WTC11 (cell line): ENCODE results near the gene GPATCH4. TPM values are rescaled to one million over a fixed set of nuclear protein-coding genes. Genes with fewer than 3 reads are reported as not detected.

ENCODE experiments used
- ATAC-seq: fragments of 200-7000 bp; cut with Tn5 transposase; 2 replicates; pipeline ENCODE4 v1.10.0; 2021; ENCODE audit warnings: mild to moderate bottlenecking, moderate library complexity
- CTCF ChIA-PET: fragments of 300-600 bp; sonication (Branson Sonifier 250); formaldehyde crosslinking; loops from one replicate; lab custom pipeline; 2021; ENCODE audit warnings: antibody characterized with exemption; lab: Charles Lee
- POLR2A ChIA-PET: fragments of 350-600 bp; sonication (Branson Sonifier 250); formaldehyde crosslinking; loops from one replicate; lab custom pipeline; 2021; ENCODE audit warnings: antibody characterized with exemption; lab: Charles Lee
- DNase-seq: peaks from one replicate; pipeline ENCODE4 v3.0.0; 2021; ENCODE audit warnings: low spot score
- H3K27ac Mint-ChIP-seq: 2 replicates; pipeline ENCODE4 v1.8.0; 2021; ENCODE audit warnings: mixed read lengths
- H3K27me3 Mint-ChIP-seq: 2 replicates; pipeline ENCODE4 v1.8.0; 2021; ENCODE audit warnings: low read depth, mild to moderate bottlenecking, moderate library complexity, mixed read lengths
- H3K36me3 Mint-ChIP-seq: 2 replicates; pipeline ENCODE4 v1.8.0; 2021; ENCODE audit warnings: mixed read lengths
- H3K4me1 Mint-ChIP-seq: 2 replicates; pipeline ENCODE4 v1.8.0; 2022; ENCODE audit warnings: mixed read lengths
- H3K4me3 Mint-ChIP-seq: 2 replicates; pipeline ENCODE4 v1.8.0; 2021; ENCODE audit warnings: mild to moderate bottlenecking, moderate library complexity, mixed read lengths
- H3K9me3 Mint-ChIP-seq: 2 replicates; pipeline ENCODE4 v1.8.0; 2021; ENCODE audit warnings: mixed read lengths
- ATF1 ChIP-seq: sonication (generic); formaldehyde crosslinking; IDR thresholded peaks from 2 replicates; pipeline ENCODE4 v1.8.1; 2023; ENCODE audit warnings: mild to moderate bottlenecking, moderate library complexity, missing genetic modification reagents
- CREB1 ChIP-seq: sonication (generic); formaldehyde crosslinking; IDR thresholded peaks from 2 replicates; pipeline ENCODE4 v1.8.0; 2023; ENCODE audit warnings: mild to moderate bottlenecking, missing genetic modification reagents
- HMGXB4 ChIP-seq: sonication (generic); formaldehyde crosslinking; IDR thresholded peaks from 2 replicates; pipeline ENCODE4 v1.8.1; 2023; ENCODE audit warnings: mild to moderate bottlenecking, moderate library complexity, missing genetic modification reagents
- JUN ChIP-seq: sonication (generic); formaldehyde crosslinking; IDR thresholded peaks from 2 replicates; pipeline ENCODE4 v1.8.0; 2023; ENCODE audit warnings: mild to moderate bottlenecking, missing genetic modification reagents
- MAX ChIP-seq: sonication (generic); formaldehyde crosslinking; IDR thresholded peaks from 2 replicates; pipeline ENCODE4 v1.8.0; 2022; ENCODE audit warnings: mild to moderate bottlenecking, missing genetic modification reagents
- NR2C2 ChIP-seq: sonication (generic); formaldehyde crosslinking; IDR thresholded peaks from 2 replicates; pipeline ENCODE4 v1.8.0; 2022; ENCODE audit warnings: mild to moderate bottlenecking, missing genetic modification reagents
- PRRX2 ChIP-seq: fragments of 250-450 bp; sonication (Bioruptor Pico); IDR thresholded peaks from 2 replicates; pipeline ENCODE4 v1.8.0; 2021; ENCODE audit warnings: mild to moderate bottlenecking
- SOX15 ChIP-seq: fragments of 250-450 bp; sonication (Bioruptor Pico); IDR thresholded peaks from 2 replicates; pipeline ENCODE4 v1.9.0; 2021; ENCODE audit warnings: mild to moderate bottlenecking
- TP53 ChIP-seq: sonication (generic); formaldehyde crosslinking; IDR thresholded peaks from 2 replicates; pipeline ENCODE4 v1.8.1; 2023; ENCODE audit warnings: mild to moderate bottlenecking, missing genetic modification reagents
- ZNF396 ChIP-seq: fragments of 250-450 bp; sonication (Bioruptor Pico); IDR thresholded peaks from 2 replicates; pipeline ENCODE4 v1.8.0; 2021; ENCODE audit warnings: mild to moderate bottlenecking, moderate library complexity, borderline replicate concordance
- ZNF416 ChIP-seq: fragments of 250-450 bp; sonication (Bioruptor Pico); IDR thresholded peaks from 2 replicates; pipeline ENCODE4 v1.9.0; 2021; ENCODE audit warnings: mild to moderate bottlenecking, inconsistent platforms
- ZNF671 ChIP-seq: fragments of 250-450 bp; sonication (Bioruptor Pico); IDR thresholded peaks from 2 replicates; pipeline ENCODE4 v1.8.0; 2021; ENCODE audit warnings: mild to moderate bottlenecking
- ZSCAN18 ChIP-seq: fragments of 250-450 bp; sonication (Bioruptor Pico); IDR thresholded peaks from 2 replicates; pipeline ENCODE4 v2.1.2; 2022; ENCODE audit warnings: mild to moderate bottlenecking, moderate library complexity
- total RNA-seq: library from RNA; stranded (reverse); gene quantifications from 3 replicates; pipeline ENCODE4 v1.2.3, GENCODE V29; 2021
- TF ChIP-seq, protein P1 (sequence below): sonication (generic); formaldehyde crosslinking; conservative IDR thresholded peaks from 2 replicates; pipeline ENCODE4 v1.8.1; 2022; ENCODE audit warnings: mild to moderate bottlenecking, missing genetic modification reagents
- TF ChIP-seq, protein P2 (sequence below): sonication (generic); formaldehyde crosslinking; IDR thresholded peaks from 2 replicates; pipeline ENCODE4 v1.8.1; 2023; ENCODE audit warnings: mild to moderate bottlenecking, missing genetic modification reagents, moderate library complexity
- TF ChIP-seq, protein P3 (sequence below): sonication (generic); formaldehyde crosslinking; IDR thresholded peaks from 2 replicates; pipeline ENCODE4 v1.8.1; 2023; ENCODE audit warnings: mild to moderate bottlenecking, missing genetic modification reagents
- TF ChIP-seq, protein P4 (sequence below): fragments of 250-450 bp; sonication (Bioruptor Pico); IDR thresholded peaks from 2 replicates; pipeline ENCODE4 v1.9.0; 2021; ENCODE audit warnings: mild to moderate bottlenecking
- TF ChIP-seq, protein P5 (sequence below): fragments of 250-450 bp; sonication (Bioruptor Pico); IDR thresholded peaks from 2 replicates; pipeline ENCODE4 v1.9.0; 2021; ENCODE audit warnings: moderate library complexity, mild to moderate bottlenecking, inconsistent platforms, borderline replicate concordance
- TF ChIP-seq, protein P6 (sequence below): sonication (generic); formaldehyde crosslinking; IDR thresholded peaks from 2 replicates; pipeline ENCODE4 v1.8.1; 2022; ENCODE audit warnings: mild to moderate bottlenecking, moderate library complexity, missing genetic modification reagents

The GPATCH4 gene
- total RNA-seq, 1 experiment from 2014 or later: 50.1 TPM

GRCh38 chr1:156645056-156645455 is 43.8 kb upstream of the GPATCH4 start (continued):
- TF ChIP-seq, protein P1, sequence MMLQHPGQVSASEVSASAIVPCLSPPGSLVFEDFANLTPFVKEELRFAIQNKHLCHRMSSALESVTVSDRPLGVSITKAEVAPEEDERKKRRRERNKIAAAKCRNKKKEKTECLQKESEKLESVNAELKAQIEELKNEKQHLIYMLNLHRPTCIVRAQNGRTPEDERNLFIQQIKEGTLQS: no peak
- TF ChIP-seq ZNF416 (CRISPR knock-in tag): no peak

- POLR2A ChIA-PET: no interaction called here
- H3K4me1 Mint-ChIP-seq: peaks cover 29% of the 10 kb centered on the region
- CTCF ChIA-PET: interaction anchor here (1.0 to 12.1 kb wide), 6 partner anchors 14 to 62 kb away, joined by 3 to 180 read pairs (median 35); no protein-coding TSS in a partner anchor
- peaks cover 99% of the 10 kb centered on the region for H3K27me3 Mint-ChIP-seq
- no peak for ATAC-seq
- no peak for DNase-seq
- H3K27ac Mint-ChIP-seq: no peak overlapping the region
- no peak for TF ChIP-seq MAX (CRISPR knock-in tag)
- no peak for TF ChIP-seq SOX15 (CRISPR knock-in tag)
- TF ChIP-seq TP53: no peak
- TF ChIP-seq JUN: no peak
- TF ChIP-seq, protein P2, sequence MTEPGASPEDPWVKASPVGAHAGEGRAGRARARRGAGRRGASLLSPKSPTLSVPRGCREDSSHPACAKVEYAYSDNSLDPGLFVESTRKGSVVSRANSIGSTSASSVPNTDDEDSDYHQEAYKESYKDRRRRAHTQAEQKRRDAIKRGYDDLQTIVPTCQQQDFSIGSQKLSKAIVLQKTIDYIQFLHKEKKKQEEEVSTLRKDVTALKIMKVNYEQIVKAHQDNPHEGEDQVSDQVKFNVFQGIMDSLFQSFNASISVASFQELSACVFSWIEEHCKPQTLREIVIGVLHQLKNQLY (CRISPR knock-in tag): no peak
- TF ChIP-seq ATF1 (CRISPR knock-in tag): no peak
- no peak for TF ChIP-seq NR2C2 (CRISPR knock-in tag)
- TF ChIP-seq, protein P3, sequence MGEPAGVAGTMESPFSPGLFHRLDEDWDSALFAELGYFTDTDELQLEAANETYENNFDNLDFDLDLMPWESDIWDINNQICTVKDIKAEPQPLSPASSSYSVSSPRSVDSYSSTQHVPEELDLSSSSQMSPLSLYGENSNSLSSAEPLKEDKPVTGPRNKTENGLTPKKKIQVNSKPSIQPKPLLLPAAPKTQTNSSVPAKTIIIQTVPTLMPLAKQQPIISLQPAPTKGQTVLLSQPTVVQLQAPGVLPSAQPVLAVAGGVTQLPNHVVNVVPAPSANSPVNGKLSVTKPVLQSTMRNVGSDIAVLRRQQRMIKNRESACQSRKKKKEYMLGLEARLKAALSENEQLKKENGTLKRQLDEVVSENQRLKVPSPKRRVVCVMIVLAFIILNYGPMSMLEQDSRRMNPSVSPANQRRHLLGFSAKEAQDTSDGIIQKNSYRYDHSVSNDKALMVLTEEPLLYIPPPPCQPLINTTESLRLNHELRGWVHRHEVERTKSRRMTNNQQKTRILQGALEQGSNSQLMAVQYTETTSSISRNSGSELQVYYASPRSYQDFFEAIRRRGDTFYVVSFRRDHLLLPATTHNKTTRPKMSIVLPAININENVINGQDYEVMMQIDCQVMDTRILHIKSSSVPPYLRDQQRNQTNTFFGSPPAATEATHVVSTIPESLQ (CRISPR knock-in tag): no peak
- TF ChIP-seq, protein P4, sequence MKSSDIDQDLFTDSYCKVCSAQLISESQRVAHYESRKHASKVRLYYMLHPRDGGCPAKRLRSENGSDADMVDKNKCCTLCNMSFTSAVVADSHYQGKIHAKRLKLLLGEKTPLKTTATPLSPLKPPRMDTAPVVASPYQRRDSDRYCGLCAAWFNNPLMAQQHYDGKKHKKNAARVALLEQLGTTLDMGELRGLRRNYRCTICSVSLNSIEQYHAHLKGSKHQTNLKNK (CRISPR knock-in tag): no peak
- TF ChIP-seq, protein P5, sequence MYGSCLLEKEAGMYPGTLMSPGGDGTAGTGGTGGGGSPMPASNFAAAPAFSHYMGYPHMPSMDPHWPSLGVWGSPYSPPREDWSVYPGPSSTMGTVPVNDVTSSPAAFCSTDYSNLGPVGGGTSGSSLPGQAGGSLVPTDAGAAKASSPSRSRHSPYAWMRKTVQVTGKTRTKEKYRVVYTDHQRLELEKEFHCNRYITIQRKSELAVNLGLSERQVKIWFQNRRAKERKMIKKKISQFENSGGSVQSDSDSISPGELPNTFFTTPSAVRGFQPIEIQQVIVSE (CRISPR knock-in tag): no peak
- no peaks in the 10 kb centered on the region for H3K36me3 Mint-ChIP-seq
- no peaks in the 10 kb centered on the region for H3K9me3 Mint-ChIP-seq
- no peak overlapping the region for H3K4me3 Mint-ChIP-seq
These were observed 43.4 kb upstream of the GPATCH4 start for GRCh38 chr1:156644640-156645039.

DNA sequence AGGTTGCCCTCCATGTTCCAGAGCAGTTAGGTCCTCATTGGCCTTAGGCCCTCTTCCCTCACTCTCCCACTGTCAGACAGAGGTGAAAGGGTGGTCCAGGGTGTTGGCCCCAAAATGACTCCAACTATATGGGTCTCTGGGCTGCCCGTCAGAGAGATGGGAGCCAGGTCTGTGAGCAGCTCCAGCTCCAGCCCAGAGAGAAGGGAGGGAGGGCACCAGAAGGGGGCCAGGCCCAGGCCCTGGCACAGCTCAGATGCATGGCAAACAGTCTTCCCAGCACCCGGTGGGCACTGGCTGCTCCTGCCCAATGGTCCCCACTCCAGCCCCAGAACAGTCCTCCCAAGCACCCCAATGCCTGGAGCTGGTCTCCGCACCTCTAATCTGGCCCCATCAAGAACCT is 42.9 kb upstream of the GPATCH4 start:
- ATAC-seq: no peak
- Mint-ChIP-seq H3K27me3 (peaks cover 99% of the 10 kb centered on the region), H3K27ac (no peak overlapping the region), H3K4me3 (no peak overlapping the region), H3K4me1 (peaks cover 29% of the 10 kb centered on the region), H3K36me3 (no peaks in the 10 kb centered on the region), H3K9me3 (no peaks in the 10 kb centered on the region)
- CTCF ChIA-PET: interaction anchor here (1.0 to 12.1 kb wide), 12 partner anchors 11 to 266 kb away, joined by 3 to 180 read pairs (median 21); partner anchors contain the start of genes HAPLN2 and NES
- no peak for DNase-seq
- TF ChIP-seq ZNF396 (CRISPR knock-in tag) (no peak), ZNF671 (no peak)
- TF ChIP-seq, protein P6, sequence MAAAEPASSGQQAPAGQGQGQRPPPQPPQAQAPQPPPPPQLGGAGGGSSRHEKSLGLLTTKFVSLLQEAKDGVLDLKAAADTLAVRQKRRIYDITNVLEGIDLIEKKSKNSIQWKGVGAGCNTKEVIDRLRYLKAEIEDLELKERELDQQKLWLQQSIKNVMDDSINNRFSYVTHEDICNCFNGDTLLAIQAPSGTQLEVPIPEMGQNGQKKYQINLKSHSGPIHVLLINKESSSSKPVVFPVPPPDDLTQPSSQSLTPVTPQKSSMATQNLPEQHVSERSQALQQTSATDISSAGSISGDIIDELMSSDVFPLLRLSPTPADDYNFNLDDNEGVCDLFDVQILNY (CRISPR knock-in tag): no peak
- POLR2A ChIA-PET: interaction anchor here (1.2 kb wide), 1 partner anchor 13 kb away, joined by 3 read pairs; no protein-coding TSS in a partner anchor

DNA sequence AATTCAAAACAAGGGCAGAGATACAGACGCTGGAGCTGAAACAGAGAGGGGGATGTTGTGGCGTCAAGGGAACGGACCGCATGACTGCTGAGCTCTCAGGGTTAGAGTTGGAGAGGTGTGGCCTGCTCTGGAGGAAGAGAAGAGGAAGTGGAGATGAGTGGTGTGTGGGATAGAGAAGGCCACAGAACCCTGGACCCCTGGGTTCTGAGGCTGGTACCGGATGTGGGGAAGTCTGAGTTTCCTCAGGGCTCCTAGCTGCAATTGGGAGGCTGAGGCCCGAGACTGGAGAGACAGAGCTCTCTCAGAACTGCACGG is 42.5 kb upstream of the GPATCH4 start:
- Mint-ChIP-seq H3K9me3 (no peaks in the 10 kb centered on the region), H3K36me3 (no peaks in the 10 kb centered on the region), H3K27ac (no peak overlapping the region), H3K4me1 (peaks cover 29% of the 10 kb centered on the region), H3K27me3 (peaks cover 100% of the 10 kb centered on the region), H3K4me3 (no peak overlapping the region)
- no peak for DNase-seq
- POLR2A ChIA-PET: interaction anchor here (1.2 to 1.7 kb wide), 2 partner anchors 13 to 19 kb away, joined by 3 to 8 read pairs; no protein-coding TSS in a partner anchor
- ATAC-seq: no peak
- CTCF ChIA-PET: interaction anchor here (1.2 to 12.1 kb wide), 13 partner anchors 11 to 267 kb away, joined by 3 to 180 read pairs (median 20); partner anchors contain the start of genes HAPLN2 and NES
- TF ChIP-seq, protein P4 (CRISPR knock-in tag): no peak
- no peak for TF ChIP-seq PRRX2 (CRISPR knock-in tag)
- TF ChIP-seq CREB1 (CRISPR knock-in tag): no peak
- no peak for TF ChIP-seq NR2C2 (CRISPR knock-in tag)
- TF ChIP-seq, protein P6 (CRISPR knock-in tag): no peak
- no peak for TF ChIP-seq ZSCAN18 (CRISPR knock-in tag)
- TF ChIP-seq, protein P1: no peak
- no peak for TF ChIP-seq HMGXB4 (CRISPR knock-in tag)
